Measurements from ENCODE around the gene PDPK1.

GRCh38 chr16:2499890-2500429 lies 37.9 kb upstream of the PDPK1 start:
- TF ChIP-seq CTCF (IDR thresholded peaks at IDR 0.05; ENCODE audit: low read depth, low read length) (no peak), EZH2phosphoT487 (IDR thresholded peaks at IDR 0.05; ENCODE audit: low read depth) (no peak)

All from OCI-LY3 (cell line).